Immature natural killer cell (primary cell): Measurements from ENCODE around the gene ATP9B. TPM values are rescaled to one million over a fixed set of nuclear protein-coding genes. Genes with fewer than 3 reads are reported as not detected.

Experiments used
- DNase-seq, 3 donors: peaks; one replicate each; pipeline ENCODE4 v3.0.0; 2022; ENCODE audit warnings: mixed read lengths in 1 of 3
- H3K27ac Mint-ChIP-seq, 6 donors: one replicate each; pipeline ENCODE4 v1.8.0; 2020; ENCODE audit warnings: mixed read lengths in 6 of 6, mild to moderate bottlenecking in 5 of 6, inconsistent platforms in 4 of 6, moderate library complexity in 3 of 6
- H3K27me3 Mint-ChIP-seq, 3 donors: one replicate each; pipeline ENCODE4 v1.8.0; 2020 to 2021; ENCODE audit warnings: low read depth in 3 of 3, mild to moderate bottlenecking in 3 of 3, mixed read lengths in 3 of 3, moderate library complexity in 3 of 3, inconsistent platforms in 1 of 3
- H3K36me3 Mint-ChIP-seq, 3 donors: one replicate each; pipeline ENCODE4 v1.8.0; 2020; ENCODE audit warnings: mixed read lengths in 3 of 3, inconsistent platforms in 2 of 3, mild to moderate bottlenecking in 2 of 3
- H3K4me1 Mint-ChIP-seq, 2 donors: one replicate each; pipeline ENCODE4 v1.8.0; 2020; ENCODE audit warnings: inconsistent platforms in 2 of 2, mild to moderate bottlenecking in 2 of 2, mixed read lengths in 2 of 2, moderate library complexity in 1 of 2
- H3K4me3 Mint-ChIP-seq, 5 donors: one replicate each; pipeline ENCODE4 v1.8.0; 2020; ENCODE audit warnings: mild to moderate bottlenecking in 5 of 5, mixed read lengths in 5 of 5, inconsistent platforms in 3 of 5, moderate library complexity in 3 of 5
- H3K9me3 Mint-ChIP-seq, 6 donors: one replicate each; pipeline ENCODE4 v1.8.0; 2020; ENCODE audit warnings: mild to moderate bottlenecking in 6 of 6, mixed read lengths in 6 of 6, inconsistent platforms in 4 of 6, moderate library complexity in 3 of 6
- polyA plus RNA-seq, 3 donors: library from polyadenylated mRNA; unstranded; fragments of 300-500 nt; fragmentation: Illumina TruSeq; gene quantifications; one replicate each; pipeline ENCODE4 v1.2.3, GENCODE V29; 2021

ATP9B gene
- polyA plus RNA-seq, 3 donors from 2014 or later: 11.4 to 16.9 (median 11.5) TPM

- Mint-ChIP-seq H3K36me3 (no peaks in the 10 kb centered on the region), H3K9me3 (no peaks in the 10 kb centered on the region), H3K4me3 (peak overlapping the region; percentile 79 to 91 (median 86)), H3K4me1 (peaks cover 37 to 45% of the 10 kb centered on the region in 2 donors), H3K27ac (peak overlapping the region in 4 of 6 donors; percentile 62 to 92 (median 86)), H3K27me3 (peaks cover 5 to 15% (median 14%) of the 10 kb centered on the region in 3 donors)
- peak in 2 of 3 donors; percentile 26 to 38 for DNase-seq
Observed at GRCh38 chr18:79399275-79400081, 330.3 kb downstream of the ATP9B start.

DNA sequence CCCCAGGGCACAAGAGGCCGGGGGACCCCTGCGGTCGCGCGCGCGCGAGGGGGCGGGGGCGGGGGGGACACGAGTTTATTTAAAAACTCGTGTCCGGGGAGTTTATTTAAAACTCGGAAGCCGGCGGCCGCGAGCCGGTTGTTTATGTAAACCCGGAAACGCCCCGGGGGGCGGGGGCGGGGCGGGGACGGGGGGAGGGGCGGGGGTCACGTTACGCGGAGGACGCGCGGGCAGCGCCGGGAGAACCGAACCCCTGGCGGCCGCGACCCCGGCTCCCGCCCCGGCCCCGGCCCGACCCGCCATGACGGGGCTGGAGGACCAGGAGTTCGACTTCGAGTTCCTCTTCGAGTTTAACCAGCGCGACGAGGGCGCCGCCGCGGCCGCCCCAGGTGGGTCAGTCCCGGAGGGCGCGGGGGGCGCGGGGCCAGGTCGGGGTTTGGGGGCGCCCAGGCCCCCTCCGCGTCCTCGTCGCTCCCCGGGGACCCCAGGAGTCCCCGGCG is 330.9 kb downstream of the ATP9B start:
- Mint-ChIP-seq H3K4me3 (no peak overlapping the region), H3K27me3 (peaks cover 3 to 14% (median 11%) of the 10 kb centered on the region in 3 donors), H3K27ac (no peak overlapping the region), H3K9me3 (no peaks in the 10 kb centered on the region), H3K4me1 (peaks cover 39 to 45% of the 10 kb centered on the region in 2 donors), H3K36me3 (no peaks in the 10 kb centered on the region)
- peak; percentile 41 to 63 (median 43) for DNase-seq

DNA sequence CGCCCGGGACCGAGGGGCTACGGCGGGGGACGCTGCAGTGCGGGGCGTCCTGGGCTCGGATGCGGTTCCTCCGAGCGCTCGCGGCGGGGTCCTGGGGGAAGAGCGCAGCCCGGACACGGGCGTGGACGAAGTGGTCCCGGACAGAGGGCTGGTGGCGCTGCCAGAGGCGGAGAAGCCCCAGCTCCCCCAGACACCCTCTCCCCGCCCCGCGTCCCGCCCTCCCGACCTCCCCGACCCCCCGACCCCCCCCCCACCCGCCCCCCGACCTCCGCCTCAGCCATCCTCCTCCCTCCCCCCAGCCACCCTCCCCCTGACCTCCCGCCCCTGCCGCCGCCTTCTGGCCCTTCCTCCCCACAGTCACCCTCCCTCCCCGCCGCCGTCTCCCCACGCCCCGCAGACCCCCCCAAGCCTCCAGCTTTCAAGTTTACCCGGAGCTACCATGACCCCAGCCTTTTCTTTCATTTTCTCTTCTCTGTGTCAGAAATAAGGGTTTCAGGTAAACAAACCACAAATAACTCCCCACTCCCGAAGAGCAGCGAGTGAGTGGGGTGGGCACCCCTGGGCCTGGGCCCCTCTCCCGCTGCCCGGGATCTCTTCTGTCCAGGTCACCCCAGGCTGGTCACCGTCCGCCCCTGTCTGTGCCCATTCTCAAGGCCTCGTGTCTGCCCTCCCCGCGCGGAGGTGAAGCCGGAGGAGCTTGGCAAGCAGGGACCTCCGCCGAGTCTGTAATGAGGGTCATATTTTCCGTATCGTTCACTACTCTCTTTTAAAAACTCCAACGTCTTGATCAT is 331.6 kb downstream of the ATP9B start:
- Mint-ChIP-seq H3K4me3 (peak overlapping the region; percentile 81 to 89 (median 86)), H3K9me3 (no peaks in the 10 kb centered on the region), H3K27ac (peak overlapping the region; percentile 76 to 92 (median 91)), H3K36me3 (no peaks in the 10 kb centered on the region), H3K27me3 (peaks cover 5 to 16% (median 13%) of the 10 kb centered on the region in 3 donors), H3K4me1 (peaks cover 46 to 51% of the 10 kb centered on the region in 2 donors)
- peak; percentile 43 to 55 (median 47) for DNase-seq

GRCh38 chr18:79401494-79402208 is 332.5 kb downstream of the ATP9B start:
- H3K27me3 Mint-ChIP-seq: peaks cover 5 to 16% (median 14%) of the 10 kb centered on the region in 3 donors
- DNase-seq: no peak
- peaks cover 53 to 59% of the 10 kb centered on the region in 2 donors for H3K4me1 Mint-ChIP-seq
- peak overlapping the region; percentile 81 to 89 (median 86) for H3K4me3 Mint-ChIP-seq
- H3K27ac Mint-ChIP-seq: peak overlapping the region; percentile 39 to 92 (median 91)
- no peaks in the 10 kb centered on the region for H3K9me3 Mint-ChIP-seq
- H3K36me3 Mint-ChIP-seq: peaks cover 0 to 3% (median 0%) of the 10 kb centered on the region in 3 donors

GRCh38 chr18:79402209-79402576 is 333.0 kb downstream of the ATP9B start:
- Mint-ChIP-seq H3K9me3 (no peaks in the 10 kb centered on the region), H3K4me3 (peak overlapping the region; percentile 33 to 65 (median 48)), H3K27me3 (peaks cover 5 to 16% (median 14%) of the 10 kb centered on the region in 3 donors), H3K27ac (peak overlapping the region; percentile 12 to 98 (median 86)), H3K4me1 (peaks cover 53 to 59% of the 10 kb centered on the region in 2 donors), H3K36me3 (peaks cover 0 to 3% (median 0%) of the 10 kb centered on the region in 3 donors)
- DNase-seq: no peak

DNA sequence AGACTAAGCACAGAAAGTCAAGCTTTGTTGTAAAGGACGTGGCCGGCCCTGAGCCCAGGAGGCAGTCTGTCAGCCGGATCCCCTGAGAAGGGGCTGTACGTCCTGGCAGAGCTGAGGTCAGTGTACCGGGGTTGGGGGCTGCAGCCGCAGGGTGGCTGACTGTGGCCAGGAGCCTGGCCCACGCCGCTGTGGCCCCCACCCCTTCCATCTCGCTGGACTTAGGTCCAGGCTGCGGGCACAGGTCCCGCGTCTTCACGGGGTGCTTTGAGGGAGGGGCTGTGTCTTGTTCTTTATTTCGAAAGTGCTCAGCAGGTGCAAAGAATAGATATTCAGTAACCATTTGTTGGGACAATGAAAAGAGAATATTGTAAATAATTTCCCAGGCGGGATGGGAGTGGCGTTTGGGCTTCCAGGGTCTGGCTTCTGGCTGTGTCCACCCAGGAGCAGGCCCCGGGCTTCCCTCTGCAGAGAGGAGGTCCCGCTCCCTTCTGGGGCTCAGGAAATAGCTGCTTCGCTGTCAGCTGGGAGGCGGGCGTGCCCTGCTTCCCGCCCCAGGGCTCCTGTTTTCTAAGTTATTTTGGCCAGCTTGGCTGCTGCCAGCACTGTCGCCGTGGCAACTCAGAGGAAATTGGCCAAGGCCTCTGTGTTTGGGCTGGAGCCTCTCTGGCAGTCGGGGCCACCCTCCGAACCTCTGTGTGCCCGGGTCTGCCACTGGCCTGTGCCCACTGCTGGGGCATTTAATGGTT is 334.0 kb downstream of the ATP9B start:
- Mint-ChIP-seq H3K9me3 (no peaks in the 10 kb centered on the region), H3K4me1 (peaks cover 55 to 59% of the 10 kb centered on the region in 2 donors), H3K27me3 (peaks cover 5 to 18% (median 14%) of the 10 kb centered on the region in 3 donors), H3K27ac (peak overlapping the region; percentile 60 to 98 (median 96)), H3K36me3 (peaks cover 0 to 3% (median 0%) of the 10 kb centered on the region in 3 donors), H3K4me3 (peak overlapping the region; percentile 5 to 65 (median 48))
- DNase-seq: no peak

DNA sequence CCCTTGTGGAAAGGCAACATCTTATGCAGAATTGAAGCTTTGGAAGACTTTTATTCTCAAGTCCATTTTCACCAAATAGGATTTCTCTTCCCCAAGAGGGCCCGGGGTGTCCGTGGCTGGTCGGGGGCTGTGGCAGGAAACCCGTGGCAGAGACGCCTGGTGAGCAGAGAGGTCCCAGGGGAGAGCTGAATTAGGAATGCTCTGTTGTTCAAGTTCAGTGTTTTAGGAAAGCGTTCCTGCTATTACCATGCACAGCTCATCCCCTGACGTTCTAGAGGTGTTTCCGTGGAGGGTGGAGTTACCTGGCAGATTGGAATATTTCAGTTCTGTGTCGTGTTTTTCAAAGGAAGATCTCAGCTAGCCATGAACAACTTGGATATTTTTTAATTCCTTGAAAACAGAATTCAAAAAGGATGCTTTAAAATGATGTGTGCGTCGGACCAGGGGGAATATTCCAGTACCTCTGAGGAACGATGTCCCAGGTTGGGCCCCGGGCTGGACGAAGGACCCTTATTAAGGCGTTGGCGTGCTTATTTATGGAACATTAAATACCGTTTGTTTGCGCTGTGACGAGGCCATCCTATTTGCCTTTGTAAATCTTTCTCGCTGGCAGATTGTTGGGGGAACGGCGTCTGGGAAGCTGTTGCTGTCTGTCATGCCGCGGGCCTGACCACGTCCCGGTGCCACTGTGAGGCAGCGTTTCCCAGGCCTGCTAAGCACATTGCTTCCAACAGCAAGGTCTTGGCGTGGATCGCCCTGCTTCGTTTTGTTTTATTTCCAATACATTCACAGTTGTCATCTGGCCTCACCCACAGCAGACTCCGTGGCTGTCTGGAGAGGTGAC is 334.8 kb downstream of the ATP9B start:
- peak overlapping the region; percentile 92 to 98 (median 96) for H3K27ac Mint-ChIP-seq
- H3K36me3 Mint-ChIP-seq: peaks cover 0 to 3% (median 0%) of the 10 kb centered on the region in 3 donors
- peaks cover 50 to 55% of the 10 kb centered on the region in 2 donors for H3K4me1 Mint-ChIP-seq
- DNase-seq: no peak
- no peaks in the 10 kb centered on the region for H3K9me3 Mint-ChIP-seq
- peaks cover 5 to 17% (median 11%) of the 10 kb centered on the region in 3 donors for H3K27me3 Mint-ChIP-seq
- H3K4me3 Mint-ChIP-seq: peak overlapping the region; percentile 9 to 41 (median 30)

GRCh38 chr18:79404567-79404910 is 335.3 kb downstream of the ATP9B start:
- H3K9me3 Mint-ChIP-seq: no peaks in the 10 kb centered on the region
- H3K4me3 Mint-ChIP-seq: peak overlapping the region in 4 of 5 donors; percentile 9 to 85 (median 44)
- peaks cover 0 to 3% (median 0%) of the 10 kb centered on the region in 3 donors for H3K36me3 Mint-ChIP-seq
- DNase-seq: no peak
- peak overlapping the region; percentile 92 to 98 (median 96) for H3K27ac Mint-ChIP-seq
- H3K27me3 Mint-ChIP-seq: peaks cover 5 to 16% (median 7%) of the 10 kb centered on the region in 3 donors
- H3K4me1 Mint-ChIP-seq: peaks cover 49 to 51% of the 10 kb centered on the region in 2 donors

DNA sequence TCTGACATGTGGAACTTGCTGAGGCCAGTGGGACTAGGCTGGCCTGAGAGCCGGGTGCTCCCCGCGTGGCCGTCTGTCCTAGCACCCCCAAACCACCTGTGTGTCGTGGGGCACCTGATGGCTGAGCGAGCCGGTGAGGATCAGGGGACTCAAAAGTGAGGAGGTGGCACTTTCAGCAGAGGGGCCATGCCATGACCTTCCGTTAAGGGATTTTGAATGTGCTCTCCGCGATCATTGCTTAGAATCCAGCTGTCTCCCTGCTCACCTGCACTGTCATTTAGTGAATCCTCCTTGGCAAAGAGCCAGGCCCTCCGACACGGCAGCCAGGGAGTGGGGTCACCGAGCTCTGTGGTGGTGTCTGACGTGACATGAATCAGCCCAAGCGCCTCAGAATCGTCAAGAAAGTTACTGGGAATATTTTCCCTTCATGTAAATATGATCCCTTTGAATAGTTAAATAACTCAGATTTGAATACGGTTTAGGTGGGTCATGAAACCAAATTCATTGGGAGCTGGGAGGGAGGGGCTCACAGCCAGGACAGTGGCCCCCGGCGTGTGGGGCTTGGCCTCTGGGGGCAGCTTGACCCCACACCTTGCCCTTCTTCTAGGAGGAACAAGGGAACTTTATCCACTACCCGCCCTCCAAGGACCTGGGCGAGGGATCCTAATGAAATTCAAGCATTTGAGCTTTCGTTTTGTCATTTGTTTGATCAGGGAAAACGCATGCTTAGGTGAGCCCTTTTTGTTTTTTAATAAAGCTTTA is 336.0 kb downstream of the ATP9B start:
- Mint-ChIP-seq H3K4me3 (peak overlapping the region; percentile 79 to 91 (median 84)), H3K27ac (peak overlapping the region; percentile 92 to 98 (median 96)), H3K36me3 (peaks cover 0 to 3% (median 0%) of the 10 kb centered on the region in 3 donors), H3K4me1 (peaks cover 49 to 51% of the 10 kb centered on the region in 2 donors), H3K9me3 (no peaks in the 10 kb centered on the region), H3K27me3 (peaks cover 5 to 16% (median 7%) of the 10 kb centered on the region in 3 donors)
- no peak for DNase-seq

- Mint-ChIP-seq H3K4me3 (peak overlapping the region; percentile 79 to 91 (median 84)), H3K9me3 (peaks cover 0 to 1% (median 0%) of the 10 kb centered on the region in 6 donors), H3K27ac (peak overlapping the region; percentile 92 to 98 (median 96)), H3K27me3 (peaks cover 3 to 14% (median 7%) of the 10 kb centered on the region in 3 donors), H3K36me3 (peaks cover 0 to 3% (median 0%) of the 10 kb centered on the region in 3 donors), H3K4me1 (peaks cover 46 to 49% of the 10 kb centered on the region in 2 donors)
- DNase-seq: peak; percentile 82 to 87 (median 86)
Observed at GRCh38 chr18:79405781-79406575, 336.8 kb downstream of the ATP9B start.
